Adipocyte (in vitro differentiated cells): Measurements from ENCODE around the gene NDUFC1.
A peak's percentile ranks its signal among the peaks of the same experiment; 100 is the strongest.
"Not testable (repeated sequence)": the region's sequence is repeated elsewhere in the genome, so short reads cannot be mapped to it uniquely, and the experiment has no call there.

Experiments used
- DNase-seq: peaks from one replicate; pipeline ENCODE4 v3.0.0-alpha.2; 2015; ENCODE audit warnings: low read depth
- H3K27me3 ChIP-seq: replicated peaks from 2 replicates; pipeline ENCODE4 v1.7.0; 2013; ENCODE audit warnings: mild to moderate bottlenecking, low read length, moderate library complexity; ENCODE audit not compliant: control insufficient read depth, insufficient read depth
- H3K36me3 ChIP-seq: 2 replicates; pipeline ENCODE4 v1.7.0; 2013; ENCODE audit warnings: low read length, mild to moderate bottlenecking, moderate library complexity; ENCODE audit not compliant: control insufficient read depth, insufficient read depth, severe bottlenecking
- H3K4me1 ChIP-seq: 2 replicates; pipeline ENCODE4 v1.7.0; 2013; ENCODE audit warnings: mild to moderate bottlenecking, low read length, moderate library complexity; ENCODE audit not compliant: control insufficient read depth, insufficient read depth
- H3K4me3 ChIP-seq: 2 replicates; pipeline ENCODE4 v1.7.0; 2013; ENCODE audit warnings: mild to moderate bottlenecking, low read length, moderate library complexity
- H3K9ac ChIP-seq: 2 replicates; pipeline ENCODE4 v1.7.0; 2013; ENCODE audit warnings: mild to moderate bottlenecking, low read length, moderate library complexity
- H3K9me3 ChIP-seq: 2 replicates; pipeline ENCODE4 v1.7.0; 2013; ENCODE audit warnings: mild to moderate bottlenecking, low read length, moderate library complexity; ENCODE audit not compliant: control insufficient read depth

NDUFC1 gene

DNA sequence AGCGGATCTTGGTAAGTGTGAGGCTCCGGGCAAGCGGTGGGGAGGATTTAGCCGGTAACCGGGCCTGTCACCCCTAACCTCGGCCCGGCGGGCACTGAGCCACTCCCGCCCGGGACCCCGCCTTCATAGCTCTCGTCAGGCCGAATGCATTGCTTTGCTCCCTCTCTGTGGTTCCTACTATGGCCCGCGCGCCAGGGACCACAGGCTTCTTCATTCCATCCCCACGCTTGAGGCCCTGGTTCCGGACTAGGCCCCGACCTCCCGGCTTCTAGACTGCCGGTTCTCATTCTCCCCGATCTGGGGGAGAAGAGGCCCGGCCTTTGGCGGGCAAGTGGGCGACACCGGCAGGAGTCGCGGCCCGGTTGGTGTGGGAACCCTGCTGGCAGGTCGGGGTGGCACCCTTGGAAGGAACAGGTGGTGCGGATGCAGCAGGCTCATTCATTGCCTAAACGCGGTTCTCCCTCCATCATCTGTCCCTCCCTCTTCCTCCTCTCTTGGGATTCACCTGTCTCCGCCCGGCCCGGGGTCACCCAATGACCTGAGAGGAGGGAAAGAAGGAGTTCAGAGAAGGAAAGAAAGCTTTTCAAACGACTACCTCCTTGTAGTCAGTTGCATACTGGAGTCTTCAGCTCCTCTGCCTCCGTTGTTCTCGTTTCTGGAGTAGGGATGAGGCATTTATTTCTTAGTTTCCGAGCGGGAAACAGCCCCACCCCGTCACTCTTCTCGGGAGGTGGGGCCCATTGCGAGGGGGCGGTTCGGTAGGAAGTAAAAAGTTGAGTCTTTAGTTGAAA lies at the start of gene NDUFC1:
Gene NDUFC1 (minus strand): TSS at position 657 of the 791 bp plus-strand sequence. CDS start 6,679 bp downstream, outside the sequence.
- H3K4me3 ChIP-seq, result peak within 1 kb of the TSS; percentile 85
- peak; percentile 75 for DNase-seq
- H3K27me3 ChIP-seq, result no peaks in the 10 kb centered on the region
- H3K4me1 ChIP-seq, result peaks cover 29% of the 10 kb centered on the region
- H3K9me3 ChIP-seq, result no peaks in the 10 kb centered on the region
- H3K9ac ChIP-seq, result peak within 1 kb of the TSS; percentile 99
- H3K36me3 ChIP-seq, result peaks cover 10% of the 10 kb centered on the region

DNA sequence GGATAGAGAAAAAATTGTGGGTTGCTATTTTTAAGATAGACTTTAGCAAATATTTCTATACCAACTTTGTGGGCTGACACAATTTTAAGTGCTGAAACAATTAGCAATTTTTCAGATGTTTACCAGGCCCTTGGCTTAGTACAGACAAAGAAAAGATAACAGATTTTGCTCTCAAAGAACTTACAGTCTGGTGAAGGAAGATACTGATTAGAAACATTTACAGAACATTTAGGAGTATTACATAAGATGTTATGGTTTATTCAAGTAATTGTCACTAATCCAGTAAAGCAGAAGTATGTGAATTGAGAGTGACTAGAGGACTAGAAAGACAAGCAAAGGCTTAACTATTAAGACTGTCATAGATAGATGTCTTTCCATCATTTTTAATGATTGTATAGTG lies 35.3 kb upstream of the NDUFC1 start:
- H3K4me3 ChIP-seq, result no peak overlapping the region
- no peak overlapping the region for H3K9ac ChIP-seq
- H3K4me1 ChIP-seq, result no peaks in the 10 kb centered on the region
- no peaks in the 10 kb centered on the region for H3K27me3 ChIP-seq
- no peaks in the 10 kb centered on the region for H3K9me3 ChIP-seq
- H3K36me3 ChIP-seq, result peaks cover 31% of the 10 kb centered on the region
- DNase-seq, result no peak

DNA sequence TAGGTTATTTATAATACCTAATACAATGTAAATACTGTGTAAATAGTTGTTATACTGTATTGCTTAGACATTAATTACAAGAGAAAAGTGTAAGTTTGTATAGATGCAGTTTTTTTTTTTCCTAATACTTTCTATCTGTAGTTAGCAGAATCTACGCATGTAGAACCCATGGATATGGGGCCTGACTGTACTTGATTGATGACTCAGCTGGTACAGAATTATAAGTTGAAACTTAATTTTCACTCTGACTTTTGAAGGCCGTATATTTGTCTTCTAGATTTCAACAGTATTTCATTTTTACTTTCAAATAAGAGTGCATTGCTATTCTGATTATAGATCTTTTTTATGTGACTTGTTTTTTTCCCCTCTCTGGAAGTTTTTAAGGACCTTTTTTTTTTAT lies 30.8 kb upstream of the NDUFC1 start:
- peaks cover 16% of the 10 kb centered on the region for H3K36me3 ChIP-seq

DNA sequence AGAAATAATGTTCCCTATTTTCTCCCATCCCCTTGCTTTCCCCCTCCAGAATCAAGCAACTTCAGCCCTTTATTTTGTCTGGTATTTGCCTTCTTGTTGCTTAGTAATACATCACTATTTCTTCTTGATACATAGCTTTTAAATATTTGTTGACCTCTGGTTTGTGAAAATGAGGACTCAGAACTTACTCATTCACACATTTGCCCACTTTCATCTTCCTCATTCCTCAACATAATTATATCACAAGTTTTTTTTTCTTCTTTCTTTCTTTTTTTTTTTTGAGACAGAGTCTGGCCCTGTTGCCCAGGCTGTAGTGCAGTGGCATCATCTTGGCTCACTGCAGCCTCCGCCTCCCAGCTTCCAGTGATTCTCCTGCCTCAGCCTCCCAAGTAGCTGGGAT lies 28.9 kb upstream of the NDUFC1 start:
- Histone ChIP-seq H3K4me1 (no peaks in the 10 kb centered on the region), H3K36me3 (peaks cover 13% of the 10 kb centered on the region), H3K4me3 (no peak overlapping the region), H3K9me3 (no peaks in the 10 kb centered on the region), H3K27me3 (no peaks in the 10 kb centered on the region), H3K9ac (no peak overlapping the region)
- DNase-seq, result no peak

More for the DNA sequence above, 30.8 kb upstream of the NDUFC1 start:
- Histone ChIP-seq H3K27me3 (no peaks in the 10 kb centered on the region), H3K4me1 (no peaks in the 10 kb centered on the region), H3K4me3 (no peak overlapping the region), H3K9ac (no peak overlapping the region), H3K9me3 (no peaks in the 10 kb centered on the region)
- no peak for DNase-seq

DNA sequence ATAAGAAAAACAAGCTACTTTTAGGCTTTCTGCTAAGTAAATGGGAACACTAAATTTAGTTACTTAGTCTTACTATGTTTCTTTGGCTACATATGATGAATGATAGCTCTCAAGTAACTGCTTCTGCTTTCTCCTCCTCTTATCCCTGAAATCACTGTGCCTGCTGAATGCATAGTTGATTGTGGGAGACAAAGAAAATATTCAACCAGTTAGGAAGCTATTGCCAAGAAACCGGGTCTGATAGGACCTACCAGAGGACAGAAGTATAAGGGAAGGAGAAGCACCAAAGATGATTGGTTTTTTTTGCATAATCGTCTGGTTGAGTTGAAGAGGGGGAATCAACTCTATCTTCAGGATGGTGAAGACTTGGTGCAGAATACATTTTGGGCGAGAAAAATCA lies 28.0 kb upstream of the NDUFC1 start:
- DNase-seq, result no peak
- Histone ChIP-seq H3K27me3 (no peaks in the 10 kb centered on the region), H3K9me3 (no peaks in the 10 kb centered on the region), H3K36me3 (peaks cover 9% of the 10 kb centered on the region), H3K9ac (no peak overlapping the region), H3K4me1 (no peaks in the 10 kb centered on the region), H3K4me3 (no peak overlapping the region)

DNA sequence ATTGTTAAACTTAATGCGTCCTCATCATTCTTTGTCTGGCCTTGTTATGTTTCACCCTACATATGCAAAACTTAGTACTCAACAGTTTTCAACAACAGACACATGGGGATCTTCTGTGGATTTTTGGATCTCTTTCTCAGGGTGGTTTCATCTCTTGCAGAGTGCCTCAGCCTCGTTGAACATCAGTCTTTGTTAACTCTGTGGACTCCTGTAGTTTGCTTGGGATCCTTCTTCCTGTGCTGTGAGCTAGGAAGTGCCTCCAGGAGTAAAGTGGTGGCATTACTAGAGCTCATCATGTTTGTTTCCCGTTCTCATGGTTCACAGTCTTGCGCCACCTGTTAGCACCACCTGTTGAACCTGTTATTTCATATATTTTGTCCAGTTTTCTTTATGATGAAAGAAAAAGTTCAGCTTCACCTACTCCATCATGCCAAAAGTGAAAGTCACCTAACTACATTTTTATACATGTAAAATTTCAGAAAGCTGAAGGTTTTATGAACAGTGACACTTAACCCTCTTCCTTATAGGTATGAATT lies 27.5 kb upstream of the NDUFC1 start:
- Histone ChIP-seq H3K9me3 (no peaks in the 10 kb centered on the region), H3K4me1 (no peaks in the 10 kb centered on the region), H3K27me3 (no peaks in the 10 kb centered on the region), H3K9ac (no peak overlapping the region), H3K36me3 (peaks cover 7% of the 10 kb centered on the region), H3K4me3 (no peak overlapping the region)
- no peak for DNase-seq

DNA sequence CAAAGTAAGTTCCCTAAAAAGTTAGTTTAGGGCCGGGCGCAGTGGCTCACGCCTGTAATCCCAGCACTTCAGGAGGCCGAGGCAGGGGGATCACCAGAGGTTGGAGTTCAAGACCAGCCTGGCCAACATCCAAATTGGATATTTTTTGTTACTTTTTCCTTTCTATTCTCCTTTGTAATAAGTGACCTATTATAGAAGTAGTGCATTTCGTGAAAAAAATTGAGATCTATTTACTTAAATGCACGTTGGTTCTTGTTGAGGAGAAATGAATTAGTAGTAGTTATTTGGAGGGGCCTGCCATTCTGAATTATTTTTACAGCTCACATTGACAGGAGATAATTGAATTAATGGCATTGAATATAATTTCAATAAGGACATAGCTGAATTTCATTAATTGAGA lies 22.3 kb upstream of the NDUFC1 start:
- Histone ChIP-seq H3K36me3 (peaks cover 2% of the 10 kb centered on the region), H3K27me3 (no peaks in the 10 kb centered on the region), H3K9ac (no peak overlapping the region), H3K4me1 (peaks cover 5% of the 10 kb centered on the region), H3K4me3 (no peak overlapping the region), H3K9me3 (no peaks in the 10 kb centered on the region)
- no peak for DNase-seq

DNA sequence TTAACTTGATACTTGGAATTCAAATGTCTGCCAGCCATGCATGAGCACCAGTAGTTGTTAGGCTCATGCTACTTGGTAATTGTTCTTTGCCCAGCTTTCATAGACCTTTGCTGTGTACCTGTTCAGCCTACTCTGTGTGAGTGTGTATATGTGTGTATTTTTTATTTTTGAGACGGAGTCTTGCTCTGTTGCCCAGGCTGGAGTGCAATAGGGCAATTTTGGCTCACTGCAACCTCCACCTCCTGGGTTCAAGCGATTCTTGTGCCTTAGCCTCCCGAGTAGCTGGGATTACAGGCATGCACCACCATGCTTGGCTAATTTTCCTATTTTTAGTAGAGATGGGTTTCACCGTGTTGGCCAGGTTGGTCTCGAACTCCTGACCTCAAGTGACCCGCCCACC lies 20.3 kb upstream of the NDUFC1 start:
- DNase-seq, H3K9me3 ChIP-seq, H3K4me3 ChIP-seq: not testable (repeated sequence)

DNA sequence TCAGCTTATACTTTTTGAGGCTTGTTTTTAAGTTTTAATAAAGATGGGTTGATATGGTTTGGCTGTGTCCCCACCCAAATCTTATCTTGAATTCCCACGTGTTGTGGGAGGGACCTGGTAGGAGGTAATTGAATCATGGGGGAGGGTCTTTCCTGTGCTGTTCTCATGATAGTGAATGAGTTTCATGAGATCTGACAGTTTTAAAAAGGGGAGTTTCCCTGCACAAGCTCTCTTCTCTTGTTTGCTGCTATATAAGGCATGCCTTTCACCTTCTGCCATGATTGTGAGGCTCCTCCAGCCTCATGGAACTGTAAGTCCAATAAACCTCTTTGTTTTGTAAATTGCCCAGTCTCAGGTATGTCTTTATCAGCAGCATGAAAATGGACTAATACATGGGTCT lies 19.8 kb upstream of the NDUFC1 start:
- DNase-seq, result not testable (repeated sequence)

More for the DNA sequence above, 20.3 kb upstream of the NDUFC1 start:
- not testable (repeated sequence) for H3K4me1 ChIP-seq, H3K27me3 ChIP-seq, H3K36me3 ChIP-seq, H3K9ac ChIP-seq

DNA sequence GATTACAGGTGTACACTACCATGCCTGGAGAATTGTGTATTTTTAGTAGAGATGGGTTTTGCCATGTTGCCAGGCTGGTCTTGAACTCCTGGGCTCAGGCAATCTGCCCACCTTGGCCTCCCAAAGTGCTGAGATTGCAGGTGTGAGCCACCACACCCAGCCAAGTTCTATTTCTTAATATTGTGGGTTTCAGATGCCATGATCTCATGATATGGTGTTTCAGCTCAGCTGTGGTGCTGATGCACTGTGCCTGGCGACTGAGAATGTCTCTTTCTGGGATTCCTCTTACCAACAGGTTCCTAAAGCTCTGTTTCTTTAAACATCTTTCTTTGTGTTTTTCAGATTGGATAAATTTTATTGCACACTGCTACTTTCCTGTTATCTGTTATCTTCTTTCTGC lies 17.3 kb upstream of the NDUFC1 start:
- Histone ChIP-seq H3K36me3 (no peaks in the 10 kb centered on the region), H3K4me3 (no peak overlapping the region), H3K27me3 (no peaks in the 10 kb centered on the region), H3K9ac (no peak overlapping the region), H3K9me3 (no peaks in the 10 kb centered on the region), H3K4me1 (peaks cover 12% of the 10 kb centered on the region)
- no peak for DNase-seq

More for the DNA sequence above, 19.8 kb upstream of the NDUFC1 start:
- not testable (repeated sequence) for H3K9me3 ChIP-seq, H3K36me3 ChIP-seq, H3K27me3 ChIP-seq, H3K9ac ChIP-seq, H3K4me3 ChIP-seq, H3K4me1 ChIP-seq

DNA sequence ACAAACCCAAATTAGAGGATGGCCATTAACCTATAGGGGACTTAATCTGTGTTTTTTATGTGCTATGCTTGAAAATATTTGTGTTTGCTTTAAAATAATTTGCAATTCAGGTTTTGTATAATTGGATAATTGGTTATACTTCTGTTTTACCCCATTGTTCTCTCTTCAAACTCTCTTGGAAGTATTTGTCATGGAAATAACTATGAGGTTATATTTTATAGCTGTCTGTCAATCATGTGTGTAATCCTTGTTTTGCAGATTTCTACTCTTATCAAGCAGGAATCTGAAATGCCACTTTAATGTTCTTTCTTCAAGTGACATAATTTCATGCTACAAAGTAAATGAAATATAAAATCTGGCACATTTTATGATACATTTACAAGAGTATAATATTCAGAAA lies 15.4 kb upstream of the NDUFC1 start:
- Histone ChIP-seq H3K27me3 (no peaks in the 10 kb centered on the region), H3K36me3 (no peaks in the 10 kb centered on the region), H3K4me1 (peaks cover 14% of the 10 kb centered on the region), H3K9me3 (no peaks in the 10 kb centered on the region), H3K4me3 (no peak overlapping the region), H3K9ac (no peak overlapping the region)
- no peak for DNase-seq
